Coronary artery (tissue), 2 donors: ENCODE results near the gene GSDMA.

ENCODE experiments used
- DNase-seq: peaks from one replicate; pipeline ENCODE4 v3.0.0-alpha.2; 2017; ENCODE audit warnings: low spot score
- H3K27ac ChIP-seq, 2 donors: fragments of 200-600 bp; sonication (generic); one replicate each; pipeline ENCODE4 v1.5.1; 2016 to 2019
- H3K4me3 ChIP-seq: fragments of 200-600 bp; sonication (generic); 2 replicates; pipeline ENCODE4 v1.5.1; 2016; ENCODE audit warnings: mild to moderate bottlenecking, moderate library complexity
- CTCF ChIP-seq: fragments of 200-600 bp; sonication (generic); IDR thresholded peaks from one replicate; pipeline ENCODE4 v1.5.1; 2019; ENCODE audit warnings: antibody characterized with exemption

Gene GSDMA

GRCh38 chr17:40023590-40024292 lies 60.9 kb downstream of the GSDMA start:
- H3K27ac ChIP-seq: no peak overlapping the region
- DNase-seq: no peak
- no peak for TF ChIP-seq CTCF
- no peak overlapping the region for H3K4me3 ChIP-seq

GRCh38 chr17:40024901-40025300 lies 62.1 kb downstream of the GSDMA start:
- H3K4me3 ChIP-seq: no peak overlapping the region
- DNase-seq: no peak
- no peak for TF ChIP-seq CTCF
- H3K27ac ChIP-seq: no peak overlapping the region

DNA sequence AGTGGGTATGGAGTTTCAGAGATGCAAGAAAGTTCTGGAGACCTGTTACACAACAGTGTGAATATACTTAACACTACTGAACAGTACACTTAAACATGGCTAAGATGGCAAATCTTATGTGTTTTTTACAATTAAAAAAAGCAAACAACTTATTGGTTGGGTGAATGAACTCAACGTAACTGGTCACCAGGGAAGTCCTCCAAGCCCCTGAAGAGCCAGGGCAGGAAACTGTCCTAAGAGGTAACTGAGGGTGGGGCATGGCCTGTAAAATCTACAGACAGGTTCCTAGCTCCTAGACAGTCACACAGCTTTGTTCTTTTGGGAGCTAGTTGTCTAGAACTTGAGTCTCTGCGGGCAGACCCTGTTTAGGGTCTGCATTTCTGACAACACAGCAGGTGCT lies 62.8 kb downstream of the GSDMA start:
- DNase-seq: no peak
- no peak for TF ChIP-seq CTCF
- H3K4me3 ChIP-seq: no peak overlapping the region
- H3K27ac ChIP-seq: no peak overlapping the region

GRCh38 chr17:40025991-40026815 lies 63.4 kb downstream of the GSDMA start:
- Histone ChIP-seq H3K4me3 (no peak overlapping the region), H3K27ac (no peak overlapping the region)
- no peak for TF ChIP-seq CTCF
- no peak for DNase-seq

DNA sequence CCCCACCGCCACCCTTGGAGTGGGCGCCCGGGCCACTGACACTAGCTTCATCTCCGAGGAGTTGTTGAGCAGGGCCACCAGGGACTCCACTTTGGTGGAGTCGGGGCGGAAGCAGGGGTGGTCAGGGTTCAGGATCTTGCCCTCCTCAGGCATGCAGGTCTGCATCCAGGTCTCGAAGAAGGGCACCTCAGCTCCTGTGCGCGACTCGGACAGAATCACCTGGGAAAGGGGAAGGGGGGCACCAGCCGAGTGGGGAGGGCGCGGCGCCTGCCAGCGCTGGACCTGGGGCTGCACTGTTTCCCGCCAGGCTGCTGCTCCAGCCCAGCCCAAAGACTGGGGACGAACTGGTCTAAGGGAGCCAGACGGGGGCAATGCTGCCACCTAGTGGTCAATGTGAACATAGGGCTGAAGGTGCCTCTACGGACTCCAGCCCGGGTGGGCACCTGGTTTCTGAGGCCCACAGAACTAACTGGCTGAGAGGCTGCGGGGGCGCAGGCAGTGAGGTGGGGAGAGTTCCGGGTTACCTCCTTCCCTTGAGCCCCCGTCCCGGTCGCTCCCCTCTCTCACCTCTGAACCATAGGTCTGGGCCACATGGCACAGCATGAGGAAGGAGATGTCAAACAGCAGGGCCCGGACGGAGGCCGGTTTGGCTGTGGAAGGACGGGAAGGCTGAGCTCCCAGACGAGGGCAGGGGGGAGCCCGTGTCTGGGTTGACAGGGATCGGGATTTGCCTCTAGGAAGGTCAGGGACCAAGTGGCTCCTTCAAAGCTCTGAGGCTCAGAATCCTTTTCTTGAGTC lies 64.2 kb downstream of the GSDMA start:
- DNase-seq: no peak
- Histone ChIP-seq H3K27ac (no peak overlapping the region), H3K4me3 (no peak overlapping the region)
- peak; percentile 90 for TF ChIP-seq CTCF
